Femur (tissue), 1 donor: ENCODE results near the gene CCDC14.
"Not testable (repeated sequence)": the region's sequence is repeated elsewhere in the genome, so short reads cannot be mapped to it uniquely, and the experiment has no call there.

Experiments
- DNase-seq: peaks from one replicate; pipeline ENCODE4 v3.0.0-alpha.2; 2017

CCDC14 gene

DNA sequence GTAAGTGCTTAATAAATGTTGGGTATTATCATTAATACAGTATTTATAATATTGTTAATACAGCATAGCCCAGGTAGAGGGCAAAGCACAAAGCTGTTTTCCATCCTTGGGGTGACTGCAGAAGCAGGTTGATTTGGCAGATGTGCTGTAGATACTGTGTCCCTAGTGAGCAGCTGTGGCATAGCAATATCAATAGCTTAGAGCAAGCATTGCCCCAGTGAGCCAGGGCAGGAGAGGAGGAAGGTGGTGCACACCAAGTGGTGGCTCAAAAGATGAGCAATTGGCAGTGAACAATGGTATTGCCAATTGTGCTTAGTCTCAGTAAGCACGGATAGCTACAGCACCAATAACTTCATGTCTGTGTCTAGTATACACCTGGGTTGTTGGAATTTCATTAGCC, 5.8 kb upstream of the CCDC14 start:
- DNase-seq: not testable (repeated sequence)

DNA sequence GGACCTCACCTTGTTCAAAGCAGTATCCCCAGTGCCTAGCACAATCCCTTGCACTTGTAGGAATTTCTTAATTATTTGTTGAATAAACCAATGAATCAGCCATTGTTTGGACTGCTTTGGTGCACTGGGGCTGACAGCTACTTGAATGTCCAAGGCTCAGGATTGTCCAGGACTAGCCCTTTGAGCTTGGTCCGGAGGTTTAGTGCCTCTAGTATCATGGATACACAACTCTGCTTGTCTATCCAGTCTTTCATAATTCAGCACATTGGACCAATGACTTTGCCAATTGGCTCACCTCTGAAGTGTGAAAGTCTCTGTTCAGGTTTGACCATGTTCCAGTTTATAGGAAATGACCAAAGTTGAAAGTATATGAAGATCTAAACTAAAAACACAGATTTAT, 3.8 kb upstream of the CCDC14 start:
- not testable (repeated sequence) for DNase-seq

DNA sequence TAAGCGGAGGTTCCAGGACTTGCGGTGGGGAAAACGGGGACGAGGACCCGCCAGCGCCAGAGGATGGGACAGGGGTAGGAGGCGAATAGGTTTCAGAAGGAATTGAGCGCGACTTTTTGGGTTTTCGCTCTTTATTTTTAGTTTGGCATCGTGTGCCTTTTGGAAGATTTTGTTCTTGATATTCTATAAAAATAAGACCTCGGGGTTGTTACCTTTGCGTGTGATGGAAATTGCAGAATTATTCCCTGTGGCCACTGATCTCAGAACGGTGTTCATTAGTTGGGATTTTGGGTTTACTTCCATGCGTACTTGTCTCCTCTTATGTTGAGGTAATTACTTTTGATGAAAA, 453 bp upstream of the CCDC14 start:
- no peak for DNase-seq

DNA sequence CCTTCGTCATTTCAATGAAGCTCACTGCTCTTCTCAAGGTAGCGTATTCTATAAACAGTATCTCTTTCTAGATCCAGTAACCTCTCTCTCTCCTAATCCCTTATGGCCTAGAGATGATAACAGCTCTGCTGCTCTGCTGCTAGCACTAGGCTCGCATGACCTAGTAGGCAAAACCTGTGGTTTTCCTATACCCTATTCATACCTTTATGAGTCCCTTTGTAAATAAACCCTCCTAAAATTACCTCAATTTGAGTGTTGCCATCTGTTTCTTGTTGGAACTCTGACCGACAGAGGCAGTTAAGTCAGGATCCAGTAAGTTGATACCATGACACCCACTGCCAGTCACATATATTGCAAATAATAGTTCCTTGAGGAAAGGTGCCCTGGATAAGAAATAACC, 7.3 kb downstream of the CCDC14 start:
- DNase-seq: no peak

DNA sequence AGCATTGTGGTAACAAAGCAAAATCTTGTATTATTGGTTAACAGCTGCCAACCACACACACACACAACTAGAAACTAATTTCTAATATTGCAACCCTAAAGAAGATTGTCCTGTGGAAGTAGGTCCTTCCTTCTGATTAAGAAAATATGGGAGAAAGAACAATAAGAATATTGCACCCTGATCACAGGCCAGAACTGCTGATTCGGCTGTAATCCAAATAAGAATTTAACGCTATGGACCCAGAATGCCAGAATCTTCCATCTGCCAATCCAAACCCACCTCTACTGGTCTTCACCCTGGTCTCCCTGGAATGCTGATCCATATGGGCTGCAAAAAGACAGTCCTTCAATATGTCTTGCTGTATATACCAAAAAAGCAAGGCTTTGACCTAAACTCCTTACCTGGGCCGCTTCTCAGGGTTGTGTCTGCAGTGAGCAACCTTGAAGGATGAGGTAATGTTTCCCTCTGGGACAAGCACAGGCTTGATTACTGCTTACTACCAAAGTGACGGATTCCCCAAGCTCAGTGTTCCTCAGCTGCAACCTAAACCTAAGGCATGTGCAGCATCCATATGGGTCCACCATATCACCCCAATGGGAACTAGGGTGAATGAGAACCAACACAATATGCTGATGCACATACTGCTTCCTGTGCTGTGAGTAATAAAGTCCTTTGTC, 8.0 kb downstream of the CCDC14 start:
- DNase-seq: no peak

DNA sequence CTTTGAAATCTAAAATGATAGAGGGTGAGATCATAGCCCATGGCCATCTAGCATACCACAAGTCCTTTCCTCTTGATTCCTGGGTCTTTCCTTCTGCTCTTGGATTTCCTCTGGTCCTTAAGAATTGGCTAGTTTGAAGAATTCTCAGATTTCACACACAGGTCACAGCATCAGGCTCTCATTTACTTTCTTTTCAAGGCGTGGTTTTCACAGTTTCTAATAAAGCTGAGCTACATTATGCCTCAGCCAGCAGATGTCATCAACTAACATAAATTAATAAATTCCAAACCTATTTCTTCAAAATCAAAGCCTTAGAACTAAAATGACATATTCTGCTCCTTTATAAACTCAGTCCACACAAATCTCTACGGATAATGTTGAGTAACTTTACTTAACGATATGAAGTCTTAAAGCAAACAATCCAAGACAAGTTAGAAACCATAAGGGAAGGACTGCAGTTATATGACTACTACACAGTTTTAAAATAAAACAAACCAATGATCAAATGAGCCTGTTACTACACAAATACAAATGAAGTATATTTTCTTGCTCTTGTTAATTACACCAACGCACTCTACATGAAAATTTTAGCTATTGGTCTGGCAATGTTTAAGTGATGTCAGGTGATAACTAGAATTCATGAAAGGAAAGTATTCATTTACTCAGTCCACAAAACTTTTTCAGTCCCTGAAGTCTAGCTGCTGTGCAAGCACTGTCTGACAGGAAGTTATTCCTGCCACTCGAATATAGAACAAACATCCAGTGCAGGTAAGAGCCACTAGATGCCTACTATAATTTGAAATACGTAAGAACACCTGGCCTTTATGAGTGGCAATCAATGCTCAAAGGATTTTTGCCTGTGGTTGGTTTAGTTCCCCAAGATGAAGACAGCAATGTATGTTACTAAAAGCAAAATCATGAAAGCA, 9.2 kb downstream of the CCDC14 start:
- DNase-seq: no peak

DNA sequence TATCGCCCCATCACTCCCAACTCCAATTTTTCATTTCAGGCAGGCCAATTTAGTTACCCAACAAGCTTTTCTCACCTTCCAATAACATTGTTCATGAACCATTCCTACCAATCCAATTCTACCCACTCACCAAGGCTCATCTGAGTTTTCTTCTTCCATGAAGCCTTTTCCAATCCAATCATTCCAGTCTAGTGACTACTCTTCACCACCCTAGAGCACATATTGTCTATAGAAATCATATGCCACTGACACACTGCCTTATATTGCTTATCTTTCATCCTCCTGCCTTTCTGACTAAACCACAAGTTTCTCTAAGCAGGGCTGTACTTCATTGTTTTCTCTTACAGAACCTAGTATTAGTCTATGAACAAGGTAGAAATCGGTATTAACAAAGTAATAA, 11.4 kb downstream of the CCDC14 start:
- no peak for DNase-seq

DNA sequence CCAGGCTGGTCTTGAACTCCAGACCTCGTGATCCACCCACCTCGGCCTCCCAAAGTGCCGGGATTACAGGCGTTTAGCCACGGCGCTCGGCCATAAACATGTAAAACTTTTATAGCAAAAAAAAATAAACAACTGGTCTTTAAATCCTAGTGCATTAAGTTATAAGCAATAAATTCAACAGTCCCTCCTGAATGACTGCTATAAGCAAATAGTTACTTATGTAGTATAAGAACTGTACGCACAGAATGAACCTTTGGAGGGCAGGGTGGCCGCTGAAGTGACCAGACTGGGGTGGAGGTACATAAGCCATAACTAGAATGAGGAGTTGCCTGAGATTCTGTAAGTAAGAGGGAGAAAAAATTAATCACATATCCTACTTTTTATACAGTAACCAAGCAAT, 12.6 kb downstream of the CCDC14 start:
- no peak for DNase-seq

DNA sequence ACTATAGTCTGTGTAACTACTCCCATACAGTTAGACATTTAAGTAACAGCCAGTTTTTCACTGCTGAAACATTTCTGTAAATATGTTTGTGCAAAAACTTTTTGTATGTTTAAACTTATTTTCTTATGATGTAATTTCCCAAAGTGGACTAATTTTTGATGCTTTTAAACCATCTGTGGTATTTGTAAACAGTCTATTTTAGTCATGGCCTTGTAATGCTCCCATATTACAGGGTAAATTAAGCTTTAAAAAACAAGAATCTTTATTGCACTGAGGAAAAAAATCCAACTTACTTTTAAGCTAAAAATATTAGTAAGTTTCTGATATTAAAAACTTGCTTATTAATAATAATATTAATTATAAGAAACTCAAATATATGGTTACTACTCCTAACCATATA, 13.5 kb downstream of the CCDC14 start:
- no peak for DNase-seq

DNA sequence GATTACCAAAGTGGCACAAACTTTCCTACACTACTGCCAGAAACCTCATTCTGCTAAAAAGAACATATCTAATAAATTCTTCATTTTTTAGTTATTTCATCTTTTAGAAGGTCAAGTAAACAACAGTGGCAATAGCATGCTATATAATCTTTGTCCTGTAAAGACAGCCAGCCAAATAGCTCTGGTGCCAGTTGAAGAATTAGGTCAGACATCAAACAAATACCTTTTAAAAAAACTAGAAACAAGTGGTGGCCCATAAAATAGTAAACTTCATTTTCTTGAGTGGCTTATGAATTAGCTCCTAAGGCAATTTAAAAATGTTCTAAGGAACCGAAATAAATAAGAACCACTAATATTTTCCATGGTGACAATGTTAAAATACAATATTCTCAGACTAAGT, 19.5 kb downstream of the CCDC14 start:
- no peak for DNase-seq

DNA sequence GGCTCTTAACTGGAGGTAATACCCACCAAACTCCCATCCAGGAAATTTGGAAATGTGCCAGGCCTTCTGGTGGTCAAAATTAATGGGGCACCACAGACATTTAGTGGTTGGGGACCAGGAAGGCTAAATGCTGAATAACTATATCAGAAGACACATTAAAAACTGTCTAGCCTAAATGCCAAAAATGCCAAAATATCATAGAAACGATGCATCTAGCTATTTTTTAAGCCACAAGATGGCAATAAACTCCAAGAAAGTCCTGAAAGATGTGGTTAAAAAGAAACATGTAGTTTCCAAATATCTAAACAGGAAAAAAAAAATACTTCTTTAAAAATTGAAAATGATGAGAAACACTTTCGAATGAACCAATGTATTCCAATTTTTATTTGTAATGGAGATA, 19.9 kb downstream of the CCDC14 start:
- no peak for DNase-seq

DNA sequence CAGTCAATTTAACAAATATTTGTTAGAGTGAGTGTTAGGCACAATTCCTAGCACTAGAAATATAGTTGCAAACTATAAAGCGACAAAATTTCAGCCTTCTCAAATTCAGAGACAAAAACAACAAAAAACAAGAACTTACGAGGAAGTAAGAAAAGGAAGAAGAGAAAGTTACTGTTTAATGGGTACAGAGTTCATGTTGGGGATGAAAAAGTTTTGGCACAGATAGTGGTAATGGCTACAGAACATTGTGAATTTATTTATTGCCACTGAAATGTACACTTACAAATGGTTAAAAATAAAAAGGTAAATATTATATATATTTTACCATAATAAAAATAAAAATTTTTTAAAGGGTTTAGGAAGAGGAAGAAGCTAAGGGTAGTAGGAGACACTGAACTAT, 21.3 kb downstream of the CCDC14 start:
- no peak for DNase-seq

DNA sequence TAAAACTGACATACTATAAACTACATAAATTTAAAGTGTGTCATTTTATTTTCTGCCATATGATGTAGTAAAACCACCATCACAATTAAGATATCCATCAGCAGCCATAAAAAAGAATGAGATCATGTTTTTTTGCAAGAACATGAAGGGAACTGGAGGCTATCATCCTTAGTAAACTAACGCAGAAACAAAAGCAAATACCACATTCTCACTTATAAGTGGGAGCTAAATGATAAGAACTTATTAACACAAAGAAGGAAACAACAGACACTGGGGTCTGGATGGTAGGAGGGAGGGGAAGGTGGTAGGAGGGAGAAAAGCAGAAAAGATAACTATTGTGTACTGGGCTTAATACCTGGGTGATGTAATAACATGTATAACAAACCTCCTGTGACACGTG, 24.6 kb downstream of the CCDC14 start:
- DNase-seq: no peak

DNA sequence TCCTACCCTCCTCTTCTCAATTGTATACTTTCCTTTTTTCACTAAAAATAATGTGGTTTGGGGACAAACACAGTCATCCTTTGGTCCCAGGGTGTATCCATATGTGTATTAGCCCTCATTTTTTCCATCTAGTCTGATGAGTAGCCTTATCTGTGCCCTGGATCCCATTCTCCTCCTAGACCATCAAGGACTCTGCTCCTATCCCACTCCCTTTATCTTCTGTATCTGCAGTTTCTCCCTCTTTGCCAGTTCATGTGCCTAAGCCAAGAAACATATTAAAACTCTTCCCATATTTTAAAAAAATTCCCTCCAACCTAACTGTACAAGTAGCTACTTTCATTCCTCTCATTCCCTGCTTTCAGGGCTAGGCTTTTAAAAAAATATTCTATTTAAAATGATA, 25.2 kb downstream of the CCDC14 start:
- no peak for DNase-seq

DNA sequence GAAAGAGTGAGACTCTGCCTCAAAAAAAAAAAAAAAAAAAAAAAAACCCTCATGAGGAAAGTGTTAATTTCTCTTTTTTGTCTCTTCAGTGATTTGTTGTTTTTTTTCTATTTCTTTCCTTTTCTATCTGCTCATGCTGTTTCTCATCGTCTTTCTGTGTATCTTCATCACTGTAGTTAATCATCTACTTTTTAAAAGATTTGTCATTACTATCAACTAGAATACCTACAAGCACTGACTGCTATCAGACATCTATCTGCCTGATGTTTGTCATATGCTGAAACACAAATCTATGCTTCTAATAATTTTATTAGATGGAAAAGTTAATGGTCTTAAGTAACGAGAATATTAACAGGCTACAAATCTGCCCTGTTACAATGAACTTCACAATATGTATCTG, 26.8 kb downstream of the CCDC14 start:
- no peak for DNase-seq

DNA sequence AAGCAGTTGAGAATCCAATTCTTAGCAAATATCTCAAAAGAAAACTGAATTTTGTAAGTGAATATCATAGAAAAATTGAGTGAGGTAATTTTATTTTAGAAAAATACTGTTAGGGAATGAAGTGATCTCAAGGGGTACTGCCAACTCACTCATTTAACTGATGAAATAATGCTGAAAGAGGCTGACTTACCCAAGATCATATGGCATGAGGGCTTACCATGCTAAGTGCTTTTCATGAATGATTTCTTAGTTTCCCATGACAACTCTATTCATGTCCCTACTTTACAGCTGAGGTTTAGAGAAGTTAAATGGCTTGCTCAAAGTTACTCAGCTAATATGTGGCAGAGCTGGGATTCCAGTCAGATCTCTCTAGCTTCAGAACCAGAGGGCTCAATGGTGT, 30.6 kb downstream of the CCDC14 start:
- DNase-seq: no peak

DNA sequence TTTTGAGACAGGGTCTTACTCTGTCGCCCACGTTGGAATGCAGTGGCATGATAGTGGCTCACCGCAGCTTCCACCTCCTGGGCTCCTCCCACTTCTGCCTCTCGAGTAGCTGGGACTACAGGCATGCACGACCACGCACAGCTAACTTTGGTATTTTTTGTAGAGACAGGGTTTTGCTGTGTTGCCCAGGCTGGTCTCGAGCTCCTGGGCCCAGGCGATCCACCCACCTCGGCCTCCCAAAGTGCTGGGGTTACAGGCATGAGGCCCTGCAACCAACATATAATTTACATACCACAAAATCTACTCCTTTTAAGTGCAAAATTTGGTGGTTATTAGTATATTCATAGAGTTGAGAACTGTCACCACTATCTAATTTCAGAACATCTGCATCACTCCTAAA, 31.7 kb downstream of the CCDC14 start:
- DNase-seq: no peak

DNA sequence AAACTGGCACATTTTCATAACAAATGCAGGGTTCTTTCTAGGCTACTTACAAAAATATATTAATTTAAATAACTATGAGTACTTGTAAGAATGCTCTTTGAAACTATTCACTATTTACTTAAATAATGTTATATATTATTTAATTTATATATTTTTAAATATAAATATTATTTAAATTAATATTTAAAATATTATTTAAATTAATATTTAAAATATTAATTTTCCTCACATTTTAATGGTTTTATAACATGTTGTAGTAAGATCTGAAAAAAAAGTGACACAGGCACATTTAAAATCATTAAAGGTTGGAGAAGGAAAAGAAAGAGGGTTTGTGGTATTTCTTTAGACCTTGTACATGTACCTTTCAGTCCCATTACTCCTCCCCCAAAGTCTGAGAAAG, 34.6 kb downstream of the CCDC14 start:
- no peak for DNase-seq

DNA sequence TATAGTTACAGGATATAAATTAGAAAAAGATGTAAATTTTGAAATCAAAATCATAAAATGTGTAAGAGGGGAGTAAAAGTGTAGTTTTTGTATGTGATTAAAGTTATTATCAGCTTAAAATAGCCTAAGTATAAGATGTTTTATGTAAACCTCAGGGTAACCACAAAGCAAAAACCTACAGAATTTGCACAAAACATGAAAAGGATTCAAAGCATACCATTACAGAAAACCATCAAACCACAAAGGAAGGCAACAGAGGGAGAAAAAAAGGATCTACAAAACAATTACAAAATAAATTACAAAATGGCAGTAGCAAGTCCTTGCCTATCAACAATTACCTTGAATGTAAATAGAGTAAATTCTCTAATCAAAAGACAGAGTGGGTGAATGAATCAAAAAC, 40.2 kb downstream of the CCDC14 start:
- no peak for DNase-seq

DNA sequence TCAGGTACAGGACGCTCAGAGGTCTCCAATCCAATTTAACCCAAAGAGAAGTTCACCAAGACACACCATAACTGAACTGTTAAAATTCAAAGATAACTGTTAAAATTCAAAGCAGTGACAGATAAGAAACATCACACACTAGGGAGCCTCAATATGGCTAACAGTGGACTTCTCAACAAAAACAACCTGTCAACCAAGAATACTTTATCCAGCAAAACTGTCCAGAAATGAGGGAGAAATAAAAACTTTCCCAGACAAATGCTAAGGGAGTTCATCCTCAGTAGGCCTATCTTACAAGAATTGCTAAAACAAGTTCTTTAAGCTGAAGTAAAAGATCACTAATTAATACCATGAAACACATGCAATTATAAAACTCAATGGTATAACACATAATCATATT, 40.6 kb downstream of the CCDC14 start:
- no peak for DNase-seq

DNA sequence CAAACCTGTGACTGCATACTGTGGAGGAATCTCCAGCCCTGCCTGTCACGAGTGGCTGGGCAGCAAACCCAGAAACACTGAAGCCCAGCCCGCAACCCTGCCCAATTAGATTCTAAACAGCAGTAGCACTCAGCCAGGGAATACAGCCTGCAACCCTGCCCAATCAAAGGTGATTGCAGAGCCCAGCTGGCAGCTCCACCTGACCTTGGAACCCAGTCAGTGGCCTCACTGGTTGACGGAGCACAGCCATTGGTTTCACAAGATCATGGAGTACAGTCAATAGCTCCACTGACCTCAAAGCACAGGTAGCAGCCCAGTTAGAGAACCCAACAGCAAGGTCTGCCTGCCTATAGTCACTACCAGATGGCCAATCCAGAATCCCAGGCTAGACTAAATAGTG, 41.7 kb downstream of the CCDC14 start:
- DNase-seq: no peak

DNA sequence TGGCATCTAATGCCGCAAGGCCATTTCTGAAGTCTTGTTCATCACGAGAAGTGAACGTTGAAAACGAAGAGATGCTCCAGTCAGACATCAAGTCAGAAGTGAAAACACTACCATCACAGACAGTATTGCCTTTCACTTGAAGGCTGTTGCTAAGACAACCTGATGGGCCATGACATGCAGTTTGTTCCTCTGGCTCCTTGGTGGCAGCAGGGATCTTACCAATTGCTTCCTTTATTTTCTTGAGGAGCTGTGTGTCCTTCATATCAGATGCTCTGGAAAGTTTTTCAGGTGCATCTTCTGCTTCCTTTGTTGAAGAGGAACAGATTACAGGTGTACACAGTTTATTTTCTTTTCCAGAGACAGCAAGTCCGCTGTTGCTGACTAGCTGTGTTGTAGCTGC, 46.2 kb downstream of the CCDC14 start:
- DNase-seq: no peak

DNA sequence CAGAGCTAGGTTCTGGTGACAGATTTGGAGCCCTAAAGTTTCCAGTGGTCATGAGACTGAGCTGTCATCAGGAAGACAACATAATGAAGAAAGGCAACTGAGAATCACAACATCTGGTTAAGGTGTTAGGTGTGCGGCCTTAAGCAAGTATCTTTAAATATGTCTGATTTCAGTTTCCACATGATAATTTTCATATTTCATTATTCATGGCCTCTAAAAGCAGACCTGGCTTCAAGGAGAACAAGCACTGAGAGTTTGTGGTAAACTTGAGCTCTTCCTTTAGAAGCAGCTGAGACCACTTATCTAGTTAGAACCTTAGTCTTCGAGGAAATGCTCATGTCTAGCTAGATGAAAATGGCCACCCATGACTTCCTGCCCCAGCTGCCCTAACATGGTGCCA, 51.2 kb downstream of the CCDC14 start:
- no peak for DNase-seq

DNA sequence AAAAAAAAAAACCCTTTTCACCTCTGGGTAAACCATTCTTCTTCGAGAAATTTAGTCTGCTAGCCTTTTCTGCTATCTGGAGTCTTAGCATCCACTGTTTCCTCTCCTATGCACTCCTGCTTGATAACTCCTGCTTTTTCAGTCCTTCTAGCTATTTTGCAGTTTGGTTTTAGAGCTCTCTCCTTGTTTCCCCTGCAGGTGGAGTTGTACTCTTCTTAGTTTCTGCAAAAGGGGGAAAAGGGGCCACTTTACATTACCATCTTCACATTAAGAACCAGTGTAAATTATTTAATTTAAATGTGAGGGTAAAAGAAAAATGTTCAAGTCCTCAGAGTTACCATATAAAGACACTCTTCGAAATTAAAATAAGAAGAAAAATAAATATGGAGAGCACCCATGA, 53.3 kb downstream of the CCDC14 start:
- DNase-seq: no peak
